Epithelial cell of proximal tubule (primary cell): ENCODE data around the gene TRDMT1. TPM values are rescaled to one million over a fixed set of nuclear protein-coding genes. Genes with fewer than 3 reads are reported as not detected.

ENCODE experiments used
- DNase-seq: peaks from one replicate; pipeline ENCODE4 v3.0.0-alpha.2; 2011; ENCODE audit warnings: low read depth
- H3K4me3 ChIP-seq: 2 replicates; pipeline ENCODE4 v1.5.1; 2011; ENCODE audit warnings: low read depth, mild to moderate bottlenecking, low read length
- CTCF ChIP-seq: conservative IDR thresholded peaks from 2 replicates; pipeline ENCODE4 v1.5.1; 2012; ENCODE audit warnings: low read depth, mild to moderate bottlenecking, low read length
- total RNA-seq: library from RNA; depleted of rRNA; stranded (reverse); fragments of >200 nt; gene quantifications from 2 replicates; pipeline ENCODE4 v1.2.3, GENCODE V29; 2015

The TRDMT1 gene
- total RNA-seq, 1 donor from 2014 or later, result 4.6 TPM

GRCh38 chr10:17202506-17202905 lies 1.0 kb upstream of the TRDMT1 start:
- no peak overlapping the region for H3K4me3 ChIP-seq
- TF ChIP-seq CTCF, result no peak
- no peak for DNase-seq

- TF ChIP-seq CTCF, result no peak
- DNase-seq, result no peak
- H3K4me3 ChIP-seq, result peak overlapping the region; percentile 68
These were observed 283 bp upstream of the TRDMT1 start for GRCh38 chr10:17201794-17202116.

GRCh38 chr10:17200001-17200911 lies 1.2 kb downstream of the TRDMT1 start:
- H3K4me3 ChIP-seq, result peak overlapping the region; percentile 68
- DNase-seq, result no peak
- TF ChIP-seq CTCF, result no peak

- no peak for DNase-seq
- no peak for TF ChIP-seq CTCF
- peak overlapping the region; percentile 68 for H3K4me3 ChIP-seq
These were observed 2.1 kb downstream of the TRDMT1 start for GRCh38 chr10:17199351-17199804.

- no peak for TF ChIP-seq CTCF
- no peak overlapping the region for H3K4me3 ChIP-seq
- no peak for DNase-seq
These were observed 4.9 kb downstream of the TRDMT1 start for GRCh38 chr10:17196573-17196972.

- no peak for TF ChIP-seq CTCF
- H3K4me3 ChIP-seq, result no peak overlapping the region
- DNase-seq, result no peak
These were observed 5.4 kb downstream of the TRDMT1 start for GRCh38 chr10:17196045-17196444.

GRCh38 chr10:17195083-17195482 lies 6.4 kb downstream of the TRDMT1 start:
- TF ChIP-seq CTCF, result no peak
- DNase-seq, result no peak

More at GRCh38 chr10:17195083-17195482, 6.4 kb downstream of the TRDMT1 start:
- H3K4me3 ChIP-seq, result no peak overlapping the region
